ENCODE data around the gene MYADML2.
"Not testable (repeated sequence)": the region's sequence is repeated elsewhere in the genome, so short reads cannot be mapped to it uniquely, and the experiment has no call there.

The MYADML2 gene, protein sequence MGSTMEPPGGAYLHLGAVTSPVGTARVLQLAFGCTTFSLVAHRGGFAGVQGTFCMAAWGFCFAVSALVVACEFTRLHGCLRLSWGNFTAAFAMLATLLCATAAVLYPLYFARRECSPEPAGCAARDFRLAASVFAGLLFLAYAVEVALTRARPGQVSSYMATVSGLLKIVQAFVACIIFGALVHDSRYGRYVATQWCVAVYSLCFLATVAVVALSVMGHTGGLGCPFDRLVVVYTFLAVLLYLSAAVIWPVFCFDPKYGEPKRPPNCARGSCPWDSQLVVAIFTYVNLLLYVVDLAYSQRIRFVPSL

DNA sequence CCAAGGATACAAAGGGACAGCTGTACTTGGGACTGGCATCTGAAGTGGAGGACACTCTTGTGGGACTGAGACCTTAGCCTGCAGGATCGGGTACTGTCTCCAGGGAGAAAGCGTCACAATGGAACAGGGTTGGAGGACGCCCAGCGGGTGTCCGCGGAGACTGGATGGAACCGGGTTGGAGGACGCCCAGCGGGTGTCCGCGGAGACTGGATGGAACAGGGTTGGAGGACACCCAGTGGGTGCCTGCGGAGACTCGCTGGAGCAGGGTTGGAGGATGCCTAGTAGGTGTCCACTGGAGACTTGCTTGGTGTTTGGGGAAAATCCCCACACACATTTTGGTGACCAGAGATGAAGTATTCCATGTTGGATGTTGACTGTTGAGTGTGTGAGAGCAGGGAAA is at the start of gene MYADML2:
TSS of gene MYADML2 (minus strand) at position 45 of the 400 bp plus-strand sequence. CDS start 5,492 bp downstream, outside the sequence.
- DNase-seq (ENCODE audit: low read depth in 2 of 2) = no peak

DNA sequence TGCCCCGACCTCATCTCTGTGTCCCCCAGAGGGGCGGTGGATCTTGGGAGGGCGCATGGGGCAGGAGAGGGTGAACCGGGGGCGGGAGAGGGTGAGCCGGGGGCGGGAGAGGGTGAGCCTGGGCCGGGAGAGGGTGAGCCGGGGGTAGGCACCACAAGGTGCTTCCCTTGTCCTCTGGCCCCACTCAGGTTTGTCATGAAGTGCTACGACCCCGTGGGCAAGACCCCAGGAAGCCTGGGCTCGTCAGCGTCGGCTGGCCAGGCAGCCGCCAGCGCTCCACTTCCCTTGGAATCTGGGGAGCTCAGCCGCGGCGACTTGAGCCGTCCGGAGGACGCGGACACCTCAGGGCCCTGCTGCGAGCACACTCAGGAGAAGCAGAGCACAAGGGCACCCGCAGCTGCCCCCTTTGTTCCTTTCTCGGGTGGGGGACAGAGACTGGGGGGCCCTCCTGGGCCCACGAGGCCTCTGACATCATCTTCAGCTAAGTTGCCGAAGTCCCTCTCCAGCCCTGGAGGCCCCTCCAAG is 49.3 kb upstream of the MYADML2 start:
- no peak for DNase-seq (ENCODE audit: low read depth in 2 of 2)

DNA sequence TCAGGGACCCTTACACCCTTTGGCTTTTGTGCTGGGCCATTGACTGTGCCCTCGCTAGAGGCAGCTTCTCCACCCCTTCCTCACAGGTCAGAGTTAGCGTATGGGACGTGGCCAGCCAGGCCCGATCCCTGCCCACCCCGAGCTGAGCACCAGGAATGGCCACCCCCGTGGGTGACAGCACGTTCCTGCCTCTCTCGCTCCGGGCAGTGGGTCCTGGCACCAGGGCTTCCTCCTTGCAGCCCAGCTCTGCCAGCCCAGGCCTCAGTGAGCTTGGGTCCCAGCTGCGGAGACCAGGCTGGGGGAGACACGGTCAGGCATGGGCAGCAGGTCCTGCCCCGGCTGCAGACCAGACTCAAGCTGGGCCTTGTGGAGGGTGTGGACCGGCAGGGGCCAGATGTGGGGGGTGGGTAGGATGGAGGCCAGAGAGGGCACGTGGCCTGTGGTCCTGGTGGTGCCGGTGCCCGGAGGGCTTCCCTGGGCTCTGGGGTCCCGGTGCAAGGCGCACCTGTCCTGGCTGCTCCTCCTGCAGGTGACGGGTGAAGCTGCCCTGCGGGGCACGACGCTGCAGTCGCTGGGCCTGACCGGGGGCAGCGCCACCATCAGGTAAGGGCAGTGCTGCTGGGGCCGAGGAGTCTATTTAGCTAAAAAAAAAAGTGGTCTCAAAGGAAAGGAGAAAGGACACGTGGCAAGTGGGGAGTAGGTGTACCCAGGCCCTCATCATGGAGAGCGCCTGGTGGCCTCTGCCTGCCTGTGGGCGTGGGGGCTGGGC is 48.6 kb upstream of the MYADML2 start:
- no peak for DNase-seq (ENCODE audit: low read depth in 2 of 2)

DNA sequence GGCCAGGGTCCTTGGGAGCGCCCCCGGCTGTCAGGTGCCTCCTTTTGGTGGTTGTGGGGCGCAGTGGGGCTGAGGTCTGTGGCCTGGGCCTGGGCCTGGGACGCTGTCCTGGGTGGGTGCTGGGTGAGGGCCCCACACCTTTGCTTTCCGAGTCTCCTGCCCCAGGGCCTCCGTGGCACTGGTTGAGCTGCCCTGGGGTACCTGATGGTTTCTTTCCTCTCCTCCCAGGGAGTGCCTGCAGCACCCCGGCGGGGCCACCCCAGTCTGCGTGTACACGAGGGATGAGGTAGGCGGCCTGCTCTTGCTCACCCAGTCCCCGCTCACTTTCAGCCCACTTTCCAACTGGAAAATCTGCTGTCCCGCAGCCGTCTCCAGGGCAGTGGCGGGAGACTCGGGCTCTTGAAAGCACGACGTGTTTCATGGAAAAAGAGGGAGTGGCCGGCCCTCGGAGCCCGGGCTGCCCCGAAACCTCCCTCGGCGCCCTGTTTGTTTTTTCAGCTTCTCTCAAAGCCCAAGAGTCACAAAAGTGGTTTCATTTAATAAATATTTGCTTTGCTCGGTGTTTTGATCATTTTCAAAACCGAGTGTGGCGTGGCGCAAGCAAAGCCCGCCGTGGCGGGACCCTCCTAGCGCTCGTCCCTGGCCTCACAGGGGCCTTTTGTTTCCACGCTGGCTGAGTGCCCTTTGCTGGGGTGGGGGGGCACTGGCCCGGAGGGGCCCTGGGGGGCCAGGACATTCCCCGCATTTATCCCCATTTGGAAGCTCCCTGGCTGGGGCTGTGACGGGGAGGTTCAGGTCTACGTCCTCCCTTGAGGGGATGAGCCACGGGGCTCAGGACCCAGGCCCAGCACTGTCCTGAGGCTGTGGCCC is 47.8 kb upstream of the MYADML2 start:
- DNase-seq (ENCODE audit: low read depth in 2 of 2) = no peak

DNA sequence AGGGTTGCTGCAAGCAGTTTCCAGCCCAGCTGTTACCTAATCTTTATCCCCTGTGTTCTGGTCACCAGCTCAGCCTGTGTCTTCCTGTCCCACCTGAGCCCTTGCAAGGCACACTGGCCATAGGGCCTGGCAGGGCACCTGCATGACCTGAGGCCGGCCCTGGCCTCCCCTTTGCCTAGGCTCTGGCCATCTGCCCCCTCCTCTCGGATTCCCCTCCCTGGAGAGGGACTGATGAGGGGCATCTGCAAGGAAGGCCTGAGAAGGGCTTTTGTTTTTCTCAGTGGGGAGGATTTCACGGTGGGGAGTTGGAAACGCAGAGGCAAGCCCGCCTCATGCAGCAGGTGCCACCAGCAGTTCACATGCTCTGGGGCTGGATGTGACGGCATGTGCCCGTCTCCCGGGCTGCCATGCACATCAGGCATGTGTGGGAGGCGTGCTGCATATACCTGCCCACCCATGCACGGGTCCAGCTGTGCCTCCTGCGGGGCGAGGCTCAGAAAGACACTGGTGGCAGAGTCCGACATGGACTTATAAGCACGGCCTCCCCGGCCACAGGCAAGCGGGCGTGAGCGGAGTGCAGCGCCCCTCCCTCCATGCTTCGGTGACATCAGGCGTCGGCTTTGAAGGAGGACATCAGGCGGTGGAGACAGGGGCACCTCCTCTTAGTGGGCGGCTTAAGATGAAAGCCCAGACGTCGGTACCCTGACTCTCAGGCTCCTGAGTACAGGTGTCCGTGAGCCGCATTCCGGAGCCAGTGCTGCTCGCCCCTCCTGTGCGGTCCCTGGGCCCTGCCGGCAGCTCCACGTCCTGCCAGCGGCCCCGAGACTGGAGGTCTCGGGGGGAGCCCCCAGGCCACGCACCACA is 46.9 kb upstream of the MYADML2 start:
- DNase-seq (ENCODE audit: low read depth in 2 of 2) = no peak

DNA sequence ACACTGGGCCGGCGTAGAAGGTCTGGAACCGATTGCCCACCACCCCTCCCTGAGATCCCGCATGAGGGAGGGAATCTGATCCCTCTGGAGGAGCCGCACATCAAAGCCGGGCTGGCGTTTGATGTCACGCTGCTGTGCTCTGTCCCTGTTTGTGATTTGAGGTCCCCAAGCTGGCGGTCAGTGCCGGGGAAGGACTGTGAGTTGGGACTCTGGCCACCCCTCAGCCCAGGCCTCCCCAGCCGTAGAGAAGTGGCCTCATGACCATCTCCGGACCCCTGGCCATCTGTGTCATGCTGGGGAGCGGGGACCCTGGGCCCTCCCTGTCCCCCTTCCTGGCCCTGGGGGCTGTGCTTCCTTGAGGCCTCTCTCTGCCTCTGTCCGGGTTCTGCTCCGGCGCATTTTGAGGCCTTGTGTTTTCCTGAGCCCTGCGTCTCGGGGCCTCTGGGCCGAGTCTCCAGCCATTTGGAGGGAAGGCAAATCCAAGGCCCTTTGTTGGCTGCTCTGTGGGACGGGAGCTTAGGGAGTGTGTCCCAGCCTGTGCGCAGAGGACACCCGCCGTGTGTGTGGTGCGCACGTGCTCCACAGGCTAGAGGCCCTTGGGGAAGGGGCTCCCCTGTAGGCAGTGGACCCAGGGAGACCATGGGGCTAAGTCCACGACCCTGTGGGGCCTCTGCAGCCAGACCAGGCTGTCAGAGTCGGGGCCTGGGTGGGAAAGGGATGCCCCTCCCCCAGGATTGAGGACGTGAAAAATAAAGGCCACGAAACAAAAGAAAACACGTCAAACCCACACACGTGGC is 45.5 kb upstream of the MYADML2 start:
- no peak for DNase-seq (ENCODE audit: low read depth in 2 of 2)

DNA sequence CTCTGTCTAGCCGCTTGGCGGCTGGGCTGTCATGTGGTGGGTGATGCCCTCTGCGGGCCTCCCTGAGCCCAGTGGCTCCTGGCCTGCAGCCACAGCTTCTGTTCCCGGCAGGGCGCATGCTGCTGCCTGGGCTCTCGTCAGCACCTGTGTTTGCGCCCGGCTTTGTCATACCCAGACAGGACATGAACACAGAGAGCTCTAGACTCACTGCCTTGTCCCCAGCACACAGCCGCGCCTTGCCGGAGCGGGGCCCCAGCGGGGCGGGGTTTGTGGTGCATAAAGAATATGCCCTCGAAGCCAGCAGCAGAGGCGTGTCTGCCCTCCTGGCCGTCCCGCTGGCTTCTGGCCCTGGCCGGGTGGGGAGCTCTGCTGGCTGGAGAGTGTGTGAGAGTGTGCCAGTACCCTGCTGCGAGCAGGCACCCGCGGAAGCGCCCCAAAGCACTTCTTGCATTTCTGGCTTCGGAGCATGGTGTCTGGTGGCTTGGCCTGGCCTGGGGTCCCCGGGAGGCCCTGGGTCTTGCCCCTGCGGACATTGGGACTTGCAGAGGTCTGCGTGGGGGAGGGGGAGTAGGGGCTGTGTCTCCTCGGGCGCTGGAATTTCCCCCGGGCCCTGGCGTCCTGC is 44.8 kb upstream of the MYADML2 start:
- DNase-seq (ENCODE audit: low read depth in 2 of 2) = no peak

DNA sequence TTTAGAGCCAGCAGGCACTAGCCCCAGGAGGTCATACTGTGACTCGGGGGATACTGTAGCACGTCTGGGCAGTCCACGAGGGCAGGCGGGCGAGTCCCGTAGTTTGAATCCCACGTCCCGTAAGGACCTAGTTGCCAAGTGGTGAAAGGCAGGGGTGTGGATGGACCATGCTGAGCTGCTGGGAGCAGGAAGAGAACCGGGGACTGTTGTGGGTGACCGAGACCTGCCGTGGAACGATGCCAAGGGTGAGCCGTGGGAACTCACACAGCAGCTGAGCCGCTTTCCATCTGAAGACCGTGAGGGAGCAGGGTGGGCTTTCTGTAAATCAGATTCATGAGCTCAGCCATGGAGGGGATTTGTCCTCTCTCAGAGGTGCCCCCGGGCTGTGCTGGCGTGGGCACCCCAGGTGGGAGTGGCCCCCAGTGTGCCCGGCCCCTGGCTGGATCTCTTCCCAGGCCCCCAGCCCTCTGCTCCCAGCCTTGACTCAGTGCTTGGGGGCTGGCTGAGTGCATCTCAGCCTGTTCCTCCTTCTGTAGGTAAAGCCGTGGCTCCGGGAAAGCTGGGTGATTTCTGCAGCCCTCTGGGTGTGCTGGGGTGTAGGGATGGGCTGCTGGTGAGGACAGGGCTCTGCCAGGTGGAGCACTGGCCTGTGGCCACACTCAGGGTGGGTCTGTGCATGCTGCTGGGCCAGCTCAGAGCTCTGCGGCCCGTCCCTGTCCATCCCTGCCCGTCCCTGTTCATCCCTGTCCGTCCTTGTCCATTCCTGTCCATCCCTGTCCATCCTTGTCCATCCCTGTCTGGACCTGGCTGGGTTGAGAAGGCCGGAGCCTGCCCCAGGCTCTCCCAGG is 44.0 kb upstream of the MYADML2 start:
- no peak for DNase-seq (ENCODE audit: low read depth in 2 of 2)

DNA sequence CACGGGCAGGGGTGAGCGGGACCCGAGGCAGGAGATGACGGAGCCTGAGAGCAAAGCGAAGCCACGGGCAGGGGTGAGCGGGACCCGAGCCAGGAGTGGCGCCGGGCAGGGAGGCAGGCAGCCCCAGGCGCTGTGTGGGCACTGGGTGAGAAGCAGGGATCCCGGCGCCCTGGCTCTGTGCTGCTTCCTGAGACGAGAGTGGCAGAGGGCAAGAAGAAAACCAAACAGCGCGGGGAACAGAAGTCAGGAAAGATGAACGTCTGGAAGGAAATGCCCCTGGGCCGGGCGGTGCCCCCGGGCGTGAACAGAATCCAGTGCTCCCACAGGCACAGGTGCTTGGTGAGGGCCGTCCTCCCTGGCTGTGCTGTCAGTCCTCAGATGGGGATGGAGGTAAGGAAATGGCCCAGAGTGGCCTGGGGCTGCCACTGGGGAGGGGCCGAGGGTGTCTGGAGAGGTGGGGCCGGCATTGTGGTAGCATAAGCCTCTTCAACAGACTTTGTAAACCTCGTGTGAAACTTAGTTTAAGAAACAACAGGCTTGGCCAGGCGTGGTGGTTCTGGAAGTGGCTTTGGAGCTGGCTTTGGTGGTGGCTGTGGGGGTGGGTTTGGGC is 40.2 kb upstream of the MYADML2 start:
- DNase-seq (ENCODE audit: low read depth in 2 of 2) = no peak

DNA sequence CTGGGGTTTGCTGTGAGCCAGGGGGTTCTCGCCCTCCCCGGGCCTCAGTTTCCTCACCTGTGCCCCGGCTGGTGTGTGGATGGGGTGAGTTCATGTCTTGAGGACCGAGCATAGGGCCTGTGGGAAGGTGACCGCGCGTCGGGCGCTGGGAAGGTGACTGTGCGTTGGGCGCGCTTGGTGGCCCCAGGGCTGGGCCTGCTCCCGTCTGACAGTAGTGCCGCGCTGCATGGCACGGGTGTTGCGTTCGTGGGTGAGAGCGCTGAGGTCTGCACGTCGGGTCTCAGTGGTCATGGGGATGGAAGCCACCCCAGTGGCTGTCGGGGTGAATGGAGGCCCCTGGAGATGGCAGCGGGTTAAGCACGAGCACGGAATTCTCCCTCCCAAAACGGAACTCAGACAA is 39.6 kb upstream of the MYADML2 start:
- no peak for DNase-seq (ENCODE audit: low read depth in 2 of 2)

DNA sequence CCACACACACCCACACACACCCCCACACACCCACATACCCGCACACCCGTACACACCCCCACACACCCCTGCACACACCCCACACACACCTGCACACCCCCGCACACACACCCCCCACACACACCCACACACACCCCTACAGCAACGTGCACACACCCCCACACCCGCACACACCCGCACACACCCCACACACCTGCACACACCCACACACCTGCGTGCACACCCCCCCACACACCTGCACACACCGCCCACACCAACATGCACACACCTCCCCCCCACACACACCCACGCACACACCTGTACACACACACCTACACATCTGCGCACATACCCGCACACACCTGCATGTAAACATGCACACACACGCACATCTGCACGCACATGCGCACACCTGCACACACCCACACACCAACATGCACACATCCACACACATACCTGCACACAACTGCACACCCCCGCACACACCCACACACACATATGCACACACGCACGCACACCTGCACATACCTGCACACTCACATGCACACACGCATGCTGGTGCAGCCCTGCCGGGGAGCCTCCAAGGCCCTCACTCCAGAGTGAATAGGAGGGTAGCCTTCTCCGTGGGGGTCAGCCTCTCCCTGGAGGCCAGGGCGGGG is 37.9 kb upstream of the MYADML2 start:
- no peak for DNase-seq (ENCODE audit: low read depth in 2 of 2)

DNA sequence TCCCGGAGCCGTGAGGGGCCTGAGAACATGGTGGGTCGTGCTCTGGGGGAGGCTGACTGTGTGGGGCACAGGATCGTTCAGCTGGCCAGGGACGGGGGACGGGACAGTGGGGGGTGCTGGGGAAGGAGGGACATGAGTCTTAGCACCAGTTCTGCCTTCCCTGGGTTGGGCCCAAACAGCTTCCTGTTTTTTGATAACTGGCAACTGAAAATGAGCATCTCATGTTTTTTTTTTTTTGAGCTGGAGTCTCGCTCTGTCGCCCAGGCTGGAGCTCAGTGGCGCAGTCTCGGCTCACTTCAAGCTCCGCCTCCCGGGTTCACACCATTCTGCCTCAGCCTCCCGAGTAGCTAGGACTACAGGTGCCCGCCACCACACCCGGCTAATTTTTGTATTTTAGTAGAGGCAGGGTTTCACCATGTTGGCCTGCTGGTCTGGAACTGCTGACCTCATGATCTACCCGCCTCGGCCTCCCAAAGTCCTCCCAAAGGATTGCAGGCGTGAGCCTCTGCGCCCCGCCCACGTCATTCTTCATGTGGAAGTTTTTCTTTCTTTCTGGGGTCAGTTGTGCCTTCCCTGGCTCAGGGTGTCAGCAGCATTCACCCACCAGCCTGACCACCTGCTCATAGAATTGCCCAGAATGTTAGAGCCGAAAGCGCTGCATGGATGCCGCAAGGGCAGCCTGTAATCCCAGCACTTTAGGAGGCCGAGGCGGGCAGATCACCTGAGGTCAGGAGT is 36.8 kb upstream of the MYADML2 start:
- DNase-seq (ENCODE audit: low read depth in 2 of 2) = no peak

DNA sequence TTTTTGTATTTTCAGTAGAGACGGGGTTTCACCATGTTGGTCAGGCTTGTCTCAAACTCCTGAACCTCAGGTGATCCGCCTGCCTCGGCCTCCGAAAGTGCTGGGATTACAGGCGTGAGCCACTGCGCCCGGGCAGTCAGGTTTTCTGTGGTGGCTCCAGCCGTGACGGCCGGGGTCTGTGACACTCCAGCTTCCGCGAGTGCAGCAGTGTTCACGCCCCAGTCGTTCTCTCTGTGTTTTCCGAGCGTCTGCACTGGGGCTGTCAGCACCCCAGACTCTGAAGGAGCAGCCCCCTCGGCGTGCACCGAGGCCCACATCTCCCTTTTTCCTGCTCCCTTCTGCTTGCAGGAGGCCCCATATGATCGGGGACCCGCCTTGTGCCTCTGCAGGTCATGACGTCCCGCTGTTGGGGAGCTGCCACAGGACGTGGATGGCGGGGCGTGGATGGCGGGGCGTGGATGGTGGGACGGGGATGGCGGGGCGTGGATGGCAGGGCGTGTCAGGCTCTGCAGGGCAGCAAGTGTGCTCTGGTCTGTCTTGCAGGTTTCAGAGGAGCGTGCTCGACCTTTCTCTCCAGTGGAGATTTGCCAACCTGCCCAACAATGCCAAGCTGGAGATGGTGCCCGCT is 36.1 kb upstream of the MYADML2 start:
- no peak for DNase-seq (ENCODE audit: low read depth in 2 of 2)

DNA sequence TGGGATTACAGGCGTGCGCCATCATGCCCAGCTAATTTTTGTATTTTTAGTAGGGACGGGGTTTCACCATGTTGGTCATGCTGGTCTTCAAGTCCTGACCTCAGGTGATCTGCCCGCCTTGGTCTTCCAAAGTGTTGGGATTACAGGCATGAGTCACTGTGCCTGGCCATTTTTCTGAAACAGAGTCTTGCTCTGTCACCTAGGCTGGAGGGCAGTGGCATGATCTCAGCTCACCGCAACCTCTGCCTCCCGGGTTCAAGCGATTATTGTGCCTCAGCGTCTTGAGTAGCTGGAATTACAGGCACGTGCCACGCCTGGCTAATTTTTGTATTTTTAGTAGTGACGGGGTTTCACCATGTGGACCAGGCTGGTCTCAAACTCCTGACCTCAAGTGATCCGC is 34.5 kb upstream of the MYADML2 start:
- DNase-seq (ENCODE audit: low read depth in 2 of 2) = not testable (repeated sequence)

DNA sequence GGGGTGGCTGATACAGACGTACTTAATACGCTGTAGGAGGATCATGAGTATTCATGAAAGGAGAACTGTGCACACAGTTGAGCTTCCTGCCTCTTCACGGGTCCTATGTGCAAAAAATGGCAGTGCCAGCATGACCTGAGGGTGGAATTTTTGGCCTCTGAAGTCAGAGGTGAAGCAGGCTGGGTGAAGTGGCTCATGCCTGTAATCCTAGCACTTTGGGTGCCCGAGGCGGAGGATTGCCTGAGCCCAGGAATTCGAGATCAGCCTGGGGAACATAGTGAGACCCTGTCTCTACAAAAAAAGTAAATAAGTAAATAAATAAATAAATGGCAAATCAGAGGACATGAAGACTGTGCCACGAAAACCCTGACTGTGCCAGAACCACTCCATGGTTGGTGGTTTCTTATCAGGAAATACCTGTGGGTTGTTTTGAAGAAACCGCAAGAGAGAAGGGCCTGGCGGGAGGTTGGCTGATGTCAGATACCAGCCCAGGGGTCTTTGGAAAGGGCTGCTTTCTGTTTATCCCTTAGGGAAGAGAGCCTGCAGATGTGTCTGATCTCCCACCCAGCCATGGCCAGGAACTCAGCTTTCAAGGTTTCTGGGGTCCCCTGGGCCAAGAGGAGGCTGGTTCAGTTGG is 33.8 kb upstream of the MYADML2 start:
- DNase-seq (ENCODE audit: low read depth in 2 of 2) = no peak

DNA sequence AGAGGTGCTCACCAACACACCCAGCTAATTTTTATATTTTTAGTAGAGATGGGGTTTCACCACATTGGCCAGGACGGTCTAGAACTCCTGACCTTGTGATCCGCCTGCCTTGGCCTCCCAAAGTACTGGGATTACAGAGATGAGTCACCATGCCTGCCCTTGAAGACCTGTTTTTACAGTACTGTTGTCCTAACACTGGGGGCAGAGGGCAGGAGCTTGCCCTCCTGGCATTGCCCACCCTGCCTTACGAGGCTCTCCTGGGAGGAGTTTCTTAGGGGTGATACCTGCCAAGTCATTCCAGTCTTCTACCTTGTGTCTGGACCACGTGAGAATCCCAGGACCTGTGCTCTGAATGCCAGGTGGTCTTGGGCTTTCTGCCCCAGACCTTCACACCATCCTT is 33.1 kb upstream of the MYADML2 start:
- no peak for DNase-seq (ENCODE audit: low read depth in 2 of 2)
